Epithelial cell of proximal tubule (primary cell): ENCODE data around the gene ACOT12. TPM values are rescaled to one million over a fixed set of nuclear protein-coding genes. Genes with fewer than 3 reads are reported as not detected.

Experiments used
- DNase-seq: peaks from one replicate; pipeline ENCODE4 v3.0.0-alpha.2; 2011; ENCODE audit warnings: low read depth
- H3K4me3 ChIP-seq: 2 replicates; pipeline ENCODE4 v1.5.1; 2011; ENCODE audit warnings: low read depth, mild to moderate bottlenecking, low read length
- CTCF ChIP-seq: conservative IDR thresholded peaks from 2 replicates; pipeline ENCODE4 v1.5.1; 2012; ENCODE audit warnings: low read depth, mild to moderate bottlenecking, low read length
- total RNA-seq: library from RNA; depleted of rRNA; stranded (reverse); fragments of >200 nt; gene quantifications from 2 replicates; pipeline ENCODE4 v1.2.3, GENCODE V29; 2015

Gene ACOT12
- total RNA-seq, 1 donor from 2014 or later, result not detected

GRCh38 chr5:81334304-81335061 is 59.5 kb downstream of the ACOT12 start:
- H3K4me3 ChIP-seq, result no peak overlapping the region
- no peak for DNase-seq

DNA sequence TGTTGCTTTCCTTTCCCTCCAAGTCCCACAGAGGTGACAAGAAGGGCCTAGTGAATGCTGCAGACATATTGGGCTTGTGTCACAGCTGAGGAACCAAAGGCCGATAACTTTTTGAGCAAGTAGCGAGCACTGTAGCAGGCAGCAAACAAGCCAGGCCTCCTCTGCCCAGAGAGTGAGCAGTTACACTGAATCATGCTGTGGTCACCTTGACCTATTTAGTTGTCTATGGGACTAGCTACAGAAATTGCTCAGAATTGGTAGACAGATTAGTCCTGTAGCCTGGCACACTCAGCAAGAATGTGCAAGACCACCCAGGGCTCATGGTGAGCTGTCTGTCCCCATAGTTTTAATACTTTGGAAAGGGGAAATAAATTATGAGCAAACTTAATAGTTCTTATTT is 67.4 kb downstream of the ACOT12 start:
- DNase-seq, result no peak
- TF ChIP-seq CTCF, result no peak
- H3K4me3 ChIP-seq, result no peak overlapping the region

More at GRCh38 chr5:81334304-81335061, 59.5 kb downstream of the ACOT12 start:
- TF ChIP-seq CTCF, result no peak

- no peak for DNase-seq
- TF ChIP-seq CTCF, result no peak
- no peak overlapping the region for H3K4me3 ChIP-seq
Observed at GRCh38 chr5:81317536-81317935, 76.4 kb downstream of the ACOT12 start.

DNA sequence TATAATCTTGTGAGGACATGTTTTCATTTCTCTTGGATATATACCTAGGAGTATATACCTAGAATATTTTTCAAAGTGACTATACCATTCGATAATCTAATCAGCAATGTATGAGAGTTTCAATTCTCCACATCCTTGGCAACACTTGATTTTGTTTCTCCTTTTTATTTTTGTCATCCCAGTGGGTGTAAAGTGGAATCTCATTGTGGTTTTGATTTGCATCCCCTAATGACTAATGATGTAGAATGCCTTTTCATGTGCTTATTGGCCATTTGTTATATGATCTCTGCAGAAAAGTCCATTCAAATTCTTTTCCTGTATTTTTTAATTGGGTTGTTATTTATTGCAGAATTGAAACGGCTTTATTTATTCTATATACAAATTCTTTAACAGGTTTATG is 77.4 kb downstream of the ACOT12 start:
- TF ChIP-seq CTCF, result no peak

GRCh38 chr5:81315830-81316229 is 78.1 kb downstream of the ACOT12 start:
- no peak for TF ChIP-seq CTCF
- no peak overlapping the region for H3K4me3 ChIP-seq
- no peak for DNase-seq

More for the DNA sequence above, 77.4 kb downstream of the ACOT12 start:
- DNase-seq, result no peak
- no peak overlapping the region for H3K4me3 ChIP-seq

DNA sequence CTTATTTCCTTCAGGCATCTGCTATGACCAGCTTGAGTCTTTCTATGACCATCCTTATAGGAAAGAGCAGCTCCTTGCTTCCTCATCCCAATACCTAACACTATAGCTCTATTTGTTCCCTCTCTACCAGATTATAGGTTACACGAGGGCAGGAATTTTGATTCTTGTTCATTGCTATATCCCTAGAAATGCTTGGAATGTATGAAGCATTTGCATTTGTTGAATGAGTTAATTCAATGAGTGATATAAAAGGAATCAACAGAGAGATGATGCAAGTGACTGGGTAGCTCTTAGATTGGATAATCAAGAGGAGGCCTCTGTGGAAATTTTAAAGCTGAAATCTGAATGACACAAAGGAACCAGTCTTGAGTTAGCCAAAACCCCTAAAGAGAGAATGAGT is 78.6 kb downstream of the ACOT12 start:
- TF ChIP-seq CTCF, result no peak
- DNase-seq, result peak; percentile 44
- no peak overlapping the region for H3K4me3 ChIP-seq

DNA sequence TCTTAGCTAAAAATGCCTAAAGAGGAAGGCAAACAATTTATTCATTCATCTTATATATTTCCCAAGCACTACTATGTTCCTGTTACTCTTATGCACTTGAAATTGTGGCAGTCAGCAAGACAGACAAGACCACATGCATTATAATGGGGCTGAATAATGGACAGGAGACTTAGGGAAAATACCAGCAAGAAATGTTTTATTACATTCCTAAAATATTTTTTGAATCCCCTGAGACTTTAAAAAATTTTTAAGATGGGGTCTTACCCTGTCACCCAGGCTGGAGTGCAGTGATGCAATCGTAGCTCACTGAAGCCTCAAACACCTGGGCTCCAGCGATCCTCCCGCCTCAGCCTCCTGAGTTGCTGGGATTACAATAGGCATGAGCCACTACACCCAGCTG is 79.4 kb downstream of the ACOT12 start:
- no peak for DNase-seq
- TF ChIP-seq CTCF, result no peak
- H3K4me3 ChIP-seq, result no peak overlapping the region
